ENCODE measurements around the gene MDFIC. TPM values are rescaled to one million over a fixed set of nuclear protein-coding genes. Genes with fewer than 3 reads are reported as not detected.
A peak's percentile ranks its signal among the peaks of the same experiment; 100 is the strongest.

Gene MDFIC
- total and polyA plus RNA-seq, 2 donors from 2014 or later = 9.8 to 32.9 TPM

DNA sequence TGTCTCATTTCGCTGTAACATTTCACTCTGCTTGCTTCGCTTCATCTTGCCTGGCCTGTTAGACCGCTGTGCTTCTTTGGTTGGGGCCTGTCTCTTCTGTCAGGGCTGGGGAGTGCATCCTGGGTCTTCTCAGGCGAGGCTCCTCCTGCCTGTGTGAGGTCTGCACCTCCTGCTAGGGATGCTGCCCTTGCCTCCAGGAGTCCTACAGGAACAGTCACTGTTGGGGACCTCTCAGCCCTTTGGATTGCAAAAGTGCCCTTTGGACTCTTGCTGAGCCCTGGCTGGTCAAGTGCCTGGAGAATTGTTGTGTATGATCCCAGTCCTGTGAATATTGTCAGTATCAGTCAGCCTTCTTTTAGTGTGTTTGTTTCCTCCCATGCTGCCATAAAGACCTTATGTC, 84.1 kb downstream of the MDFIC start:
- TF ChIP-seq, protein P1, sequence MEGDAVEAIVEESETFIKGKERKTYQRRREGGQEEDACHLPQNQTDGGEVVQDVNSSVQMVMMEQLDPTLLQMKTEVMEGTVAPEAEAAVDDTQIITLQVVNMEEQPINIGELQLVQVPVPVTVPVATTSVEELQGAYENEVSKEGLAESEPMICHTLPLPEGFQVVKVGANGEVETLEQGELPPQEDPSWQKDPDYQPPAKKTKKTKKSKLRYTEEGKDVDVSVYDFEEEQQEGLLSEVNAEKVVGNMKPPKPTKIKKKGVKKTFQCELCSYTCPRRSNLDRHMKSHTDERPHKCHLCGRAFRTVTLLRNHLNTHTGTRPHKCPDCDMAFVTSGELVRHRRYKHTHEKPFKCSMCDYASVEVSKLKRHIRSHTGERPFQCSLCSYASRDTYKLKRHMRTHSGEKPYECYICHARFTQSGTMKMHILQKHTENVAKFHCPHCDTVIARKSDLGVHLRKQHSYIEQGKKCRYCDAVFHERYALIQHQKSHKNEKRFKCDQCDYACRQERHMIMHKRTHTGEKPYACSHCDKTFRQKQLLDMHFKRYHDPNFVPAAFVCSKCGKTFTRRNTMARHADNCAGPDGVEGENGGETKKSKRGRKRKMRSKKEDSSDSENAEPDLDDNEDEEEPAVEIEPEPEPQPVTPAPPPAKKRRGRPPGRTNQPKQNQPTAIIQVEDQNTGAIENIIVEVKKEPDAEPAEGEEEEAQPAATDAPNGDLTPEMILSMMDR (IDR thresholded peaks at IDR 0.05; ENCODE audit: borderline replicate concordance, extremely low read depth, insufficient read depth) = no peak
- no peaks in the 10 kb centered on the region for H3K9me3 ChIP-seq (ENCODE audit: control insufficient read depth in 2 of 3, insufficient read depth in 1 of 3, low read length in 3 of 3)
- FAIRE-seq (no peak), DNase-seq (peak in 3 of 5 donors; percentile 13 to 14 (median 13))
- no peaks in the 10 kb centered on the region for H3K36me3 ChIP-seq (ENCODE audit: control insufficient read depth in 2 of 3, insufficient read depth in 3 of 3, low read length in 3 of 3)
- intact Hi-C loops (cut with DNase I) = no loop called here
- no peaks in the 10 kb centered on the region for H3K27me3 ChIP-seq (ENCODE audit: control insufficient read depth, insufficient read depth, low read length)
- H3K9ac ChIP-seq (ENCODE audit: low read length in 3 of 3) = no peak overlapping the region
- no peaks in the 10 kb centered on the region for H3K4me1 ChIP-seq (ENCODE audit: control insufficient read depth in 2 of 3, insufficient read depth in 2 of 3, low read depth in 1 of 3, low read length in 3 of 3)
- no peak overlapping the region for H3K27ac ChIP-seq (ENCODE audit: low read depth in 2 of 2, low read length in 2 of 2)
- no peak overlapping the region for H3K4me3 ChIP-seq (ENCODE audit: low read length in 3 of 3)

DNA sequence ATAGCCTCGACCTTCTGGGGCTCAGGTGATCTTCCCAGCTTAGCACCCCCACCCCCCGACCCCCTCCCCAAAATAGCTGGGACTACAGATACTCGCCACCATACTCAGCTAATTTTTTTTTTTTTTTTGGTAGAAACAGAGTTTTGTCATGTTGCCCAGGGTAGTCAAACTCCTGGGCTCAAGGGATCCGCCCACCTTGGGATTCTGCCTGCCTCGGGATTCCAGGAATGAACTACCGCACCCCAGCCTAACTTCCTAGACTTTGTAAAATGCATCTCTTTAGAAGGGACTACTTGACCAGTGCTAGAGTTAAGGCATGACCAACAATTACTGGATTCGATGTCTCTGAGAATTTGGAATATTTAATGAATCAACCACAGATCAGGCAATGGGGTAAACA, 85.9 kb downstream of the MDFIC start:
- Histone ChIP-seq H3K9ac (ENCODE audit: low read length in 3 of 3) (no peak overlapping the region), H3K9me3 (ENCODE audit: control insufficient read depth in 2 of 3, insufficient read depth in 1 of 3, low read length in 3 of 3) (no peaks in the 10 kb centered on the region), H3K27me3 (ENCODE audit: control insufficient read depth, insufficient read depth, low read length) (no peaks in the 10 kb centered on the region), H3K36me3 (ENCODE audit: control insufficient read depth in 2 of 3, insufficient read depth in 3 of 3, low read length in 3 of 3) (no peaks in the 10 kb centered on the region), H3K4me1 (ENCODE audit: control insufficient read depth in 2 of 3, insufficient read depth in 2 of 3, low read depth in 1 of 3, low read length in 3 of 3) (no peaks in the 10 kb centered on the region), H3K4me3 (ENCODE audit: low read length in 3 of 3) (no peak overlapping the region), H3K27ac (ENCODE audit: low read depth in 2 of 2, low read length in 2 of 2) (no peak overlapping the region)
- DNase-seq = no peak
- intact Hi-C loops (cut with DNase I) = no loop called here
- FAIRE-seq = no peak
- TF ChIP-seq, protein P1 (IDR thresholded peaks at IDR 0.05; ENCODE audit: borderline replicate concordance, extremely low read depth, insufficient read depth) = no peak

DNA sequence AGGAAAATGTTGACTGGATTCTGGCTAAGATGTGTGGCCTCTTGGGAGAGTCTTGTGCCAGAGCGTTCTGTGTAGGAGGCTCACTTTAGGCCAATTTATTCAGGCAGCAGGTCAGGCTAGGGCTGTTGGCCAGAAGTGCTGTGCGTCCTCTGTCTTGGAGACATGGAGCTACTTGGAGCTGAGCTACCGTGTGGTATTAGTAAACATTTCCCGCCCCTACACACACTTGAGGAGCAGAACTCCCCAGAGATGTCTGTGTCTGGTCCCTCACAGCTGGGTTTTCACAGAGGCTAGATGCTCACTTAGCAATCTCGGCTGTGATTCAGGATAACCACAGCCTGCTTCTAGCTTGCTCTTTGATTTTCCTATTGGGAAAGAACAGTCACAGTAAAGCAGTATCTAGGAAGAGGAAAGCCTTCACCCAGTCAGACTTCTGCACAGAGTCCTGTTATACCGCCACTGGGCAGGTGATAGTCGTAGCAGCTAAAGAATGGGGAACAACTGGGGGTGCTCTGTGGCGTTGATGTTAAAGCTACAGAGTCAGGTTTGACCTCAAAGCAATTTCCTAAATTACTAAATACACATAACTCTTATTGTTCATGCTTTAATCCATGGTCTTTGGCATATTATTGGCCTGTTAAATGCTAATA, 86.7 kb downstream of the MDFIC start:
- TF ChIP-seq, protein P1 (IDR thresholded peaks at IDR 0.05; ENCODE audit: borderline replicate concordance, extremely low read depth, insufficient read depth) = no peak
- intact Hi-C loops (cut with DNase I) = no loop called here
- no peaks in the 10 kb centered on the region for H3K4me1 ChIP-seq (ENCODE audit: control insufficient read depth in 2 of 3, insufficient read depth in 2 of 3, low read depth in 1 of 3, low read length in 3 of 3)
- no peak overlapping the region for H3K9ac ChIP-seq (ENCODE audit: low read length in 3 of 3)
- H3K27ac ChIP-seq (ENCODE audit: low read depth in 2 of 2, low read length in 2 of 2) = no peak overlapping the region
- FAIRE-seq (no peak), DNase-seq (peak in 1 of 5 donors; percentile 85)
- no peaks in the 10 kb centered on the region for H3K36me3 ChIP-seq (ENCODE audit: control insufficient read depth in 2 of 3, insufficient read depth in 3 of 3, low read length in 3 of 3)
- H3K9me3 ChIP-seq (ENCODE audit: control insufficient read depth in 2 of 3, insufficient read depth in 1 of 3, low read length in 3 of 3) = no peaks in the 10 kb centered on the region
- no peaks in the 10 kb centered on the region for H3K27me3 ChIP-seq (ENCODE audit: control insufficient read depth, insufficient read depth, low read length)
- no peak overlapping the region for H3K4me3 ChIP-seq (ENCODE audit: low read length in 3 of 3)

DNA sequence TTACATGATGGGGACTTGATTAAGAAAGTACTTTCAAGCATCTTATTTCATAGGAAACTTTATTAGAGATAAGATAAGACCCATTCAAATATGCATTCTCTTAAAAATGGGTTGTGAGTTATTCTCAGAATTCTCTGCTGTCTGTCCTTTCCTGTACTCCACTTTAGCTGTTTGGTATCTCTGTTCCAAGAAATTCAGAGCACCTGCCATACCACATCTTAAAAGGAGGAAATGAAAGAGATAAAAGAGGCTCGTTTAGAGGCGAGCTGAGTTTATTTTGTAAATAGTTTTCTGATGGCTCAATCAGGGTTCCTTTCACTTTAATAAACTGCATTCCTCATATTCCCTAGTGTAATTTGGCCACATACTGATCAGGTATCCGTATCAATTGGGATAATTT, 87.2 kb downstream of the MDFIC start:
- Histone ChIP-seq H3K27ac (ENCODE audit: low read depth in 2 of 2, low read length in 2 of 2) (no peak overlapping the region), H3K9me3 (ENCODE audit: control insufficient read depth in 2 of 3, insufficient read depth in 1 of 3, low read length in 3 of 3) (no peaks in the 10 kb centered on the region), H3K9ac (ENCODE audit: low read length in 3 of 3) (no peak overlapping the region), H3K4me1 (ENCODE audit: control insufficient read depth in 2 of 3, insufficient read depth in 2 of 3, low read depth in 1 of 3, low read length in 3 of 3) (no peaks in the 10 kb centered on the region), H3K4me3 (ENCODE audit: low read length in 3 of 3) (no peak overlapping the region), H3K36me3 (ENCODE audit: control insufficient read depth in 2 of 3, insufficient read depth in 3 of 3, low read length in 3 of 3) (no peaks in the 10 kb centered on the region), H3K27me3 (ENCODE audit: control insufficient read depth, insufficient read depth, low read length) (no peaks in the 10 kb centered on the region)
- no peak for FAIRE-seq
- no peak for DNase-seq
- TF ChIP-seq, protein P1 (IDR thresholded peaks at IDR 0.05; ENCODE audit: borderline replicate concordance, extremely low read depth, insufficient read depth) = no peak
- intact Hi-C loops (cut with DNase I) = no loop called here
